HG03095 (cell line): ENCODE data around the gene ZNF112.

ENCODE experiments used
- ATAC-seq: cut with Tn5 transposase; IDR thresholded peaks from one replicate; pipeline ENCODE4 v1.9.1; 2021; ENCODE audit warnings: moderate library complexity; ENCODE audit not compliant: unreplicated experiment

The ZNF112 gene

DNA sequence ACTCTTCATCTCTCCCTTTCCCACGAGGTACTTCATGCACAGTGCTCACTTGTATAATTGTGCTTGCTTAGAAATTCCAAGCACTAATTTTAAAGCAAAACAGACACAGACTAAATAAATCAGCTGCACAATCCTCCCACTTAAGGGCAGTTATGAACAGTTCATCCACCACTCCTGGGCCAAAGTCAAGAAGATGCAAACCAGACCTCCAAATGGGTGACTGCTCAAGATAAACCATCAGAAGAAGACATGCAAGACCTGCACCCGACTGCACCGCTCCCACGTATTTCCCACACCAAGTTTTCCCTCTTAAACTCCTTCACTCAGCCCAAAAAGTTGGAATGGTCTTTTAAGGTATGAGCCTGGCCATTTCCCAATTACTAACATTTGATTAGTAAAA, 71.5 kb downstream of the ZNF112 start:
- ATAC-seq: no peak

DNA sequence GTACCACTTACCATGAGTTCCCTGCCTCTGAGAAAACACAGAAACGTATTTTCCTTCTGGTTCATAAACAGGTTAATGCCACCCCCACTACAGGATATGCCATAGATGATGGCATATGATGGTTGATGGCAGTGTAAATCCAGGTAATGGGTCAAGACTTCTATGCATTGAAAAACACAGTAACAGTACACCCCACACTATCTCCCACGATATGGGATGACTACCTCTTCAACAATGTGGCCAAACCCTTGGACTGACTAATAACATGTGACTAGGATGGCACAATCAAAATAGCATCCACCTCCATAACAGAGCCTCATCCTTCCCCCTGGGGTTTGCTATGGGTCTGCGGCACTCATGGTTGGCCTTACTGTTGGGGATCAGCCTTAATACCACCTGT, 73.6 kb downstream of the ZNF112 start:
- ATAC-seq: no peak

DNA sequence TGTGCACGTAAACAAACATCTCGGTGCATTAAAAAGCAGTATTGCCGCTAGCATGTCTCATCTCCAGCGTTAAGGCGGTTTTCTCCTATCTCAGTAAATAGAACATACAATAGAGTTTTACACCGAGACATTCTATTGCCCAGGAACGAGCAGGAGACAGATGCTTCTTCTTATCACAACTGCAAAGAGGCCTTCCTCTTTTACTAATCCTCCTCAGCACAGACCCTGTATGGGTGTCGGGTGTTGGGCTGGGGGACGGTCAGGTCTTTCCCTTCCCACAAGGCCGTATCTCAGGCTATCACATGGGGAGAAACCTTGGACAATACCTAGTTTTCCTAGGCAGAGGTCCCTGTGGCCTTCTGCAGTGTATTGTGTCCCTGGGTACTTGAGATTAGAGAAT, 75.6 kb downstream of the ZNF112 start:
- ATAC-seq: no peak

DNA sequence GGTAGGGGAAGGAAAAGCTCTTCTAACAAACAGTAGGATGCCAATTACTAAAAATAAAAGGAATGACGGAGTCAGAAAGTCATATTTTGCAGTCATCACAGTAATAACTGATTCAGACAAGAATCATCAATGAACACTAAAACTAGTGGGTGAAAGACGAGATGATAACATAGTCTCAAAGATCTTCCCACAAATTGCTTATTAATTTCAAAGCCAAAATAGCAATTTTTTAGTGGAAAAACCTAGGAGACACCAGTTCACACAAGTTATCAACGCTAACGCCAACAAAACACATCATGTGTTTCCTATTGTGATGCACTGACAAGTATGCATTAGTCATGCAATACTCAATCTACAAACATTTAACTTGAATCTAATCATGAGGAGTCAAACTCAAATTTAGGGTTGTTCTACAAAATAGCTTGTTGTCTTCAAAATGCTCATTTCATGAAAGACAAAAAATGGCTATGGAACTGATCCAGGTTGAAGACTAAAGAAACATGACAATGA, 78.2 kb downstream of the ZNF112 start:
- no peak for ATAC-seq

DNA sequence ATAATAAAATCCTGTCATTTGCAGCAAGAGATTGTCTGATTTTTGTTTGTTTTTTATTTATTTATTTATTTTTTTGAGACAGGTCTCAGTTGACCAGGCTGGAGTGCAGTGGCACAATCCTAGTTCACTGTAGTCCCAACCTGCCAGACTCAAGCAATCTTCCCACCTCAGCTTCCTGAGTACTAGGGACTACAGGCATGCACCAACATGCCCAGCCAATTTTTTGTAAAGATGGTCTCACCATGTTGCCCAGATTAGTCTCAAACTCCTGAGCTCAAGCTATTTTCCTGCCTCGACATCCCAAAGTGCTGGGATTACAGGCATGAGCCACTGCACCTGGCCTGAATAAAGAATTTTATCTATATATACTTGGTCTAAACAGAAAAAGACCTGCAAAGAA, 79.1 kb downstream of the ZNF112 start:
- ATAC-seq: no peak
